GM12865 (cell line): Measurements from ENCODE around the gene GPR132.

Source experiments
- DNase-seq: peaks from one replicate; pipeline ENCODE4 v3.0.0; 2010; ENCODE audit warnings: low read depth
- H3K4me3 ChIP-seq: 2 replicates; pipeline ENCODE4 v1.5.1; 2011; ENCODE audit warnings: mild to moderate bottlenecking, low read depth, low read length, control low read depth
- TF ChIP-seq, protein P1 (sequence below): IDR thresholded peaks from 2 replicates; pipeline ENCODE4 v1.5.1; 2011; ENCODE audit warnings: low read length, control low read depth, low read depth, inconsistent platforms; ENCODE audit not compliant: insufficient read depth; ENCODE audit errors: missing control alignments

Gene GPR132

DNA sequence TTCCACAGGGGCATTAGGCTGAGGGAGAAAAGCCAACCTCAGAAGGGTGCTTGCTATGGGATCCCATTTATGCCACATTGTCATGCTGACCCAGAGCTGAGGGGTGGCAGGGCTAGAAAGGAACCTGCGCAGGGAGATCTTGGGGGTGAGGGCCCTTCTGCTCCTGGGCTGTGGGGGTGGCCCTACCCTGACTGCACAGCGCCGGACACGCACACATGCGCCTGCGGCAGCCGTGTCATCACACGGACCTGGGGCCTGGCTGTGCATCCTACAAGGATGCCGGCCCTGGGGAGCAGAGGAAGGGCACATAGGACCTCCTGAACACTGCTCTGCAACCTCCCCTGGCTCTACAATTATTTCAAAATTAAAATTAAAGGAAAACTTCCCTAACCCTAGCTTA, 51.2 kb downstream of the GPR132 start:
- H3K4me3 ChIP-seq = no peak overlapping the region
- TF ChIP-seq, protein P1, sequence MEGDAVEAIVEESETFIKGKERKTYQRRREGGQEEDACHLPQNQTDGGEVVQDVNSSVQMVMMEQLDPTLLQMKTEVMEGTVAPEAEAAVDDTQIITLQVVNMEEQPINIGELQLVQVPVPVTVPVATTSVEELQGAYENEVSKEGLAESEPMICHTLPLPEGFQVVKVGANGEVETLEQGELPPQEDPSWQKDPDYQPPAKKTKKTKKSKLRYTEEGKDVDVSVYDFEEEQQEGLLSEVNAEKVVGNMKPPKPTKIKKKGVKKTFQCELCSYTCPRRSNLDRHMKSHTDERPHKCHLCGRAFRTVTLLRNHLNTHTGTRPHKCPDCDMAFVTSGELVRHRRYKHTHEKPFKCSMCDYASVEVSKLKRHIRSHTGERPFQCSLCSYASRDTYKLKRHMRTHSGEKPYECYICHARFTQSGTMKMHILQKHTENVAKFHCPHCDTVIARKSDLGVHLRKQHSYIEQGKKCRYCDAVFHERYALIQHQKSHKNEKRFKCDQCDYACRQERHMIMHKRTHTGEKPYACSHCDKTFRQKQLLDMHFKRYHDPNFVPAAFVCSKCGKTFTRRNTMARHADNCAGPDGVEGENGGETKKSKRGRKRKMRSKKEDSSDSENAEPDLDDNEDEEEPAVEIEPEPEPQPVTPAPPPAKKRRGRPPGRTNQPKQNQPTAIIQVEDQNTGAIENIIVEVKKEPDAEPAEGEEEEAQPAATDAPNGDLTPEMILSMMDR = no peak
- DNase-seq = no peak

DNA sequence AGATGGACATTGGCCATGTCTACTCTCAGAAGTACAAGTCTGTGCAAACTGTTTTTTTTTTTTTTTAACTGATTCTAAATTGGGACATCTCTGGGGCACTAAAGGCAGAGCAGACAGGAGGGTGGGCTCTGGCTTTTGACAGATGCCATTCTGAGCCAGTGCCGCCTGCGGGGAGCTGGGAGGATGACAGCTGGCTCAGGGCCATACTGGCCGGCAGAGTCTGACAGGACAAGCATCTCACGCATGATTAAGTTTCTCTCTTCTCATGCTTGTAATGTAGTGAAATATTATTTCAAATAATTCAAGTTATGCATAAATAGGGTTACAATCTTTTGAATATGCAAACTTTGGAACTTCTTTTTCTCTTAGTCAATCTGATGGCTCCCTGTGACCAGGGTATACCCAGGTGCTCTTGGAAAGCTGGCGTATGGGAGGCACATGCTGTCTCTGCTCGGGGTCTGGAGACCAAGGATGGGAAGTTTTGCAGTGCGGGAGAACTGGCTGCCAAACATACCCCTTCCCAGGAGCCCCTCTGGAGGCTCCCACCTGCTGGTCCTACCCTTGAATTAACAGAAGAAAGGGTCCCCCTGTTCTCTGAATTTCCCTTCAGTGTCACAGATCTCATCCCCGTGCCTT, 52.0 kb downstream of the GPR132 start:
- no peak overlapping the region for H3K4me3 ChIP-seq
- TF ChIP-seq, protein P1 = no peak
- peak; percentile 41 for DNase-seq

DNA sequence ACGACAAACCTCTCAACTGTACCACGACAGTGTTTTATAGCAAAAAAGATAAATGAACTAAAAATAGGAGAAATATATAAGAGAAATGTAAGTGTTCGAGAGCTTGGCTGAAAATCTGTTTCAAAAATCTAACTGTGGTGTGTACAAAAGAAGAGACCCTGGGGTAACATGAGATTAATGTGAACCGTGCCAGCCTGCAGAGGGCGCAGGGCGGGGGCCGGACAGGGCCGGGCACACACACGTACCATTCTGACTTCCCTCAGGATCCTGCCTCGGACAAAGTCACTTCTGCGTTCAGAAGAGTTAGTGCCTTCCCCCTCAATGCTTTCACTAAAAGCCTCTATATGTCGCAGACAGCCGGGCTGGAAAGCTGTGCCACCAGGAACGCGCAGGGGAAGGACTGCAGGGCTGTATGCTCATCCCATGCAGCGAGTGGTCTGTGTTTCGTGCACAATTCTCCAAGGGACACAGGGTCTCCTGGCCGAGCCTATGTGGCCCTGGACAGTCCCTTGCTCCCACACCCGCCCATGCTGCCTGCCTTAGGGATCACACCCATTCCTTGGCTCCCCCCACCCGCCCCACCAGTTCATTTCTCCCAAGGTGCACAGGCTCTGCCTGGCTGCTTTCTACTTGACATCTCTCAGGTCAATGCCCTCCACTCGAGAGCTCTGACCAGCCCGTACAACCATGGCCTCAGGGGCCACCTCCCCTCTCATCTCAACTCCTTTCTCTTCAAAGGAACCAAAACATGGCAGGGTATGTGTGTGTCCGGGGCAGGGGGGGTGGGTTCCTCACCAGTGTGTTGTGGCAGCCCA, 52.9 kb downstream of the GPR132 start:
- TF ChIP-seq, protein P1 = peak; percentile 16
- no peak for DNase-seq

DNA sequence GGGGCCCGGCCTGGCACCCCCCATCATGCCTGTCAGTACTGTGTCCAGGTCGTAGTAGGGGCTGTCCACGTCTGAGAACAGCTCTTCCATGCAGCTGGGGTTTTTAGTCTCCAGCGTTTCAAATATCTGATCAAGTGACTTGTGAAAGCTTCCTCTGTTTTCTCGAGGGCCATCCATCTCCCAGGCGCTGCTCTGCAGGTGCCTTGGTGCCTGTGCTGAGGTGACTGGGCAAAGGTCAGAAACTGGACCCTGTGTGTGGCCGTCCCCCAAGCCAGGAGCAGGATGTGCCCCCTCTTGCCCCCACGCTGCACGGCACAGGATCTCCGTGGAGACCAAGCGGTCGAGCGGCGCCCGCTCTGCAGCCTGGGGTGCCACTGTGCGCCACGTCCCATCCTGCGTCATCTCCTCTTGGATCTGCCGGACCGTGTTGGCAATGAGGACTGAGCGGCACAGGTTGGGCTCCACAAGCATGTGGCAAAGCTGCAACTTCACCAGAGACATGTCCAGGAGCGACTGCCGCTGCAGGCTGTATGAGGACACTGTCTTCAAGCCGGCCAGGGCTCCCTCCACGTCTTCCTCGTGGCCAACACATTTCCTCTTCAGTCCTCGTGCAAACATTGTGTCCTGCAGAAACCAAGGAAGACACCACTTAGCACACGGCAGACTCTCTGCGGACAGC, 53.8 kb downstream of the GPR132 start:
- no peak for DNase-seq
- TF ChIP-seq, protein P1 = no peak
- no peak overlapping the region for H3K4me3 ChIP-seq

More for the DNA sequence above, 52.9 kb downstream of the GPR132 start:
- H3K4me3 ChIP-seq = no peak overlapping the region

DNA sequence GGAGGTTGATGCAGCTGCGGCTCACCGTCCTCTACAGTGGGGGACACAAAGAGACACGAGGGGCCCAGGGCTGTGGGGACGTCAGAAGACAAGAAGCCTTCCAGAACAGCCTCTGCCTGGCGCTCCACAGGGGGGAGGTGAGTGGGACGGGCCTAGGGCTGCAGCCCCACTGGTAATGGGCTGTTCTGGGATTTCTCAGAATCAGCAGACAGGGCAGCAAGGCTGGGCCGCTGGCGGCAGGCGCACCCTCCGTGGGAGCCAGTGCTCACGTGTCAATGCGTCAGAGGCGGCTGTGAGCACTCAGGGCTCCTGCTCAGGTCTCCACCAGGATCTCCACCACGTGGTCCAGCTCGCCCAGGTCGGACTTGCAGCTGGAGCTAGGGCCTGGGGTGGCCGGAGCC, 54.3 kb downstream of the GPR132 start:
- TF ChIP-seq, protein P1 = no peak
- no peak overlapping the region for H3K4me3 ChIP-seq
- no peak for DNase-seq

DNA sequence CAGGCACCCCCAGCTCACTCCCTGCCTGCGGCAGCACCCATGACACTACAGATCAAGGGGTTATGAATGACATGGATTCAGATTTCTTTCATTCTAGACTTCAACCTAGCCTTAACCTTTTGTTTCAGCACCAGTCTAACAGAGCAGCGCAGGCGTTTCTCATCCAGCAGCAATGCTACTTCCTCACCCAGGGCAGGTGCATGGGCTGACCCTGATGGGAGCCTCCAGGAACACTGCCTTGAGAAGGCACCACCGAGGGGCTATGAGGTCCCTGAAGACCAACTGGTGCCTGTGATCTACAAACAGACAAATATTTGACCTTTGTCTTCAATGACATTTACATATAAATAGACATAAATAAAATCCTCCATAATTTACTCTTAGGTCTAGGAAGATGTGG, 55.1 kb downstream of the GPR132 start:
- DNase-seq = no peak
- H3K4me3 ChIP-seq = no peak overlapping the region
- TF ChIP-seq, protein P1 = no peak
